Fibroblast of lung (primary cell): ENCODE data around the gene FAM107B. TPM values are rescaled to one million over a fixed set of nuclear protein-coding genes. Genes with fewer than 3 reads are reported as not detected.

Experiments used
- DNase-seq, 2 donors: peaks; one replicate each; pipeline versions ENCODE4 v3.0.0 to v3.0.0-alpha.2; 2010; ENCODE audit warnings: low read depth in 2 of 2
- H2AFZ ChIP-seq: 2 replicates; pipeline ENCODE4 v1.5.1; 2012; ENCODE audit warnings: low read length, control low read depth, inconsistent platforms
- H3K27ac ChIP-seq: 2 replicates; pipeline ENCODE4 v1.5.1; 2011; ENCODE audit warnings: low read length, control low read depth; ENCODE audit not compliant: insufficient read depth
- H3K27me3 ChIP-seq: 2 replicates; pipeline ENCODE4 v1.5.1; 2011; ENCODE audit warnings: mild to moderate bottlenecking, low read length; ENCODE audit not compliant: control insufficient read depth, insufficient read depth
- H3K36me3 ChIP-seq: 2 replicates; pipeline ENCODE4 v1.5.1; 2011; ENCODE audit warnings: low read length; ENCODE audit not compliant: control insufficient read depth, insufficient read depth
- H3K4me1 ChIP-seq: 2 replicates; pipeline ENCODE4 v1.5.1; 2011; ENCODE audit warnings: low read length; ENCODE audit not compliant: control insufficient read depth, insufficient read depth; ENCODE audit errors: extremely low read depth
- H3K4me2 ChIP-seq: 2 replicates; pipeline ENCODE4 v1.5.1; 2011; ENCODE audit warnings: low read length, control low read depth; ENCODE audit not compliant: insufficient read depth; ENCODE audit errors: extremely low read depth
- H3K4me3 ChIP-seq, 4 experiments: fragments of 200-600 bp in 1 of 4; sonication (generic) in 1 of 4; replicated peaks in 1 of 4; 2 replicates each; pipeline ENCODE4 v1.5.1; 2011 to 2016; ENCODE audit warnings: low read length in 4 of 4, low read depth in 3 of 4, mild to moderate bottlenecking in 3 of 4, control low read depth in 2 of 4, inconsistent platforms in 1 of 4, mixed read lengths in 1 of 4; ENCODE audit not compliant: insufficient read depth in 1 of 4; ENCODE audit errors: control extremely low read depth in 1 of 4
- H3K79me2 ChIP-seq: 2 replicates; pipeline ENCODE4 v1.5.1; 2012; ENCODE audit warnings: mild to moderate bottlenecking, low read length, inconsistent platforms; ENCODE audit not compliant: control insufficient read depth, insufficient read depth
- H3K9ac ChIP-seq: 2 replicates; pipeline ENCODE4 v1.5.1; 2011; ENCODE audit warnings: mild to moderate bottlenecking, low read length, control low read depth; ENCODE audit not compliant: insufficient read depth
- H3K9me3 ChIP-seq: 2 replicates; pipeline ENCODE4 v1.5.1; 2012; ENCODE audit warnings: low read depth, low read length; ENCODE audit not compliant: control insufficient read depth, insufficient read depth
- H4K20me1 ChIP-seq: 2 replicates; pipeline ENCODE4 v1.5.1; 2011; ENCODE audit warnings: low read length; ENCODE audit not compliant: control insufficient read depth, insufficient read depth; ENCODE audit errors: extremely low read depth
- EZH2 ChIP-seq: IDR thresholded peaks from 2 replicates; pipeline ENCODE4 v1.5.1; 2012; ENCODE audit warnings: low read length, control low read depth, mild to moderate bottlenecking; ENCODE audit errors: missing control alignments
- polyA plus RNA-seq, 2 donors: library from polyadenylated mRNA; depleted of rRNA in 1 of 2; stranded (reverse) in 1 of 2; unstranded in 1 of 2; fragments of >200 nt; gene quantifications; 2 replicates each; pipeline ENCODE4 v1.2.1, GENCODE V29; 2011 to 2012; ENCODE audit warnings: missing spikeins in 1 of 2
- total RNA-seq: library from RNA; depleted of rRNA; stranded (reverse); fragments of >200 nt; gene quantifications from 2 replicates; pipeline ENCODE4 v1.2.1, GENCODE V29; 2014
- TF ChIP-seq, protein P1 (sequence below), 2 donors: IDR thresholded peaks in 1 of 2; conservative IDR thresholded peaks in 1 of 2; 1 replicate in 1 of 2; 2 replicates in 1 of 2; pipeline ENCODE4 v1.5.1; 2011 to 2012; ENCODE audit warnings: low read length in 2 of 2, control low read depth in 1 of 2, inconsistent platforms in 1 of 2, low read depth in 1 of 2, mild to moderate bottlenecking in 1 of 2

The FAM107B gene
- total and polyA plus RNA-seq, 2 donors (not counting 1 experiment from before 2014, with no cell fraction given), result 29.0 to 36.0 TPM

DNA sequence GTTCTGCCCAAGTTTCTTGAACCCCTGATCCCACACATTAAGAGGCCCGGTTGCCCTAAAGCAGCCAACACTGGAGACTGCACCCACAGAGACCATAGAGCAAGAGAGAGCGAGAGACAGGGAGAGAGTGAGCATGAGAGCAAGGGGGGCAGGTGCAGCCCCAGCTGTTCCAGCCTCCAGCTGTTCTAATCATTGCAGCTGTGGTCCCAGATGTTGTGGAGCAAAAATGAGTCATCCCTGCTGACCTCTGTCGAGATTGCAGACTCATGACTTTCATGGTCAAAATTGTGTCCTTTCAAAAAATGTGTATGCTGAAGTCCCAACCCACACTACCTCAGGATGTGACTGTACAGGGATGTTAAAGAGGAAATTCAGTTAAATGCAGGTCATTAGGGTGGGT is 300.0 kb downstream of the FAM107B start:
- no peaks in the 10 kb centered on the region for H3K9me3 ChIP-seq
- no peaks in the 10 kb centered on the region for H3K36me3 ChIP-seq
- H3K27me3 ChIP-seq, result no peaks in the 10 kb centered on the region
- peak in 1 of 2 donors; percentile 74 for DNase-seq
- H3K79me2 ChIP-seq, result no peaks in the 10 kb centered on the region
- no peak overlapping the region for H3K9ac ChIP-seq
- no peak overlapping the region for H3K27ac ChIP-seq
- H3K4me3 ChIP-seq, result no peak overlapping the region
- TF ChIP-seq, protein P1, sequence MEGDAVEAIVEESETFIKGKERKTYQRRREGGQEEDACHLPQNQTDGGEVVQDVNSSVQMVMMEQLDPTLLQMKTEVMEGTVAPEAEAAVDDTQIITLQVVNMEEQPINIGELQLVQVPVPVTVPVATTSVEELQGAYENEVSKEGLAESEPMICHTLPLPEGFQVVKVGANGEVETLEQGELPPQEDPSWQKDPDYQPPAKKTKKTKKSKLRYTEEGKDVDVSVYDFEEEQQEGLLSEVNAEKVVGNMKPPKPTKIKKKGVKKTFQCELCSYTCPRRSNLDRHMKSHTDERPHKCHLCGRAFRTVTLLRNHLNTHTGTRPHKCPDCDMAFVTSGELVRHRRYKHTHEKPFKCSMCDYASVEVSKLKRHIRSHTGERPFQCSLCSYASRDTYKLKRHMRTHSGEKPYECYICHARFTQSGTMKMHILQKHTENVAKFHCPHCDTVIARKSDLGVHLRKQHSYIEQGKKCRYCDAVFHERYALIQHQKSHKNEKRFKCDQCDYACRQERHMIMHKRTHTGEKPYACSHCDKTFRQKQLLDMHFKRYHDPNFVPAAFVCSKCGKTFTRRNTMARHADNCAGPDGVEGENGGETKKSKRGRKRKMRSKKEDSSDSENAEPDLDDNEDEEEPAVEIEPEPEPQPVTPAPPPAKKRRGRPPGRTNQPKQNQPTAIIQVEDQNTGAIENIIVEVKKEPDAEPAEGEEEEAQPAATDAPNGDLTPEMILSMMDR (conservative IDR thresholded peaks at IDR 0.05 in 1 of 2, IDR thresholded peaks at IDR 0.05 in 1 of 2; ENCODE audit: low read depth in 1 of 2, low read length in 2 of 2), result no peak
- no peak for TF ChIP-seq EZH2
- no peaks in the 10 kb centered on the region for H4K20me1 ChIP-seq
- peaks cover 6% of the 10 kb centered on the region for H3K4me1 ChIP-seq
- H2AFZ ChIP-seq, result no peak overlapping the region
- H3K4me2 ChIP-seq, result no peak overlapping the region

DNA sequence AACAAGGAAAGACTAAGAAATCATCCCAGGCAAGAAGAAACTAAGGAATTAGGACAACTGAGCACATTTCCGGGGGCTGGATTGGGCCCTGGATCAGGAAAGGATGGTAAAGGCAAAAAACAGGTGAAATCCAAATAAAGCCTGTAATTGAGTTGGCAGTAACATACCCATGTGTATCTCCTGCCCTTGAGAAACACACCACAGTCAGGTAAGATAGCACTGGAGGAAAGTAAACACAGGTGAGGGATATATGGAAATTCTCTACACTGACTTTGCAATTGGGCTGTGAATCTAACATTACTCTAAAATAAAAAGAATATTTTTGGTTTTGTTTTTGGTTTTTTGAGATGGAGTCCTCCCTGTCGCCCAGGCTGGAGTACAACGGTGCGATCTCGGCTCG is 303.8 kb downstream of the FAM107B start:
- Histone ChIP-seq H4K20me1 (no peaks in the 10 kb centered on the region), H3K9ac (no peak overlapping the region), H3K4me2 (no peak overlapping the region), H3K9me3 (no peaks in the 10 kb centered on the region), H3K4me1 (no peaks in the 10 kb centered on the region), H3K4me3 (no peak overlapping the region), H3K79me2 (no peaks in the 10 kb centered on the region), H3K36me3 (no peaks in the 10 kb centered on the region), H2AFZ (no peak overlapping the region), H3K27ac (no peak overlapping the region), H3K27me3 (no peaks in the 10 kb centered on the region)
- TF ChIP-seq EZH2, result no peak
- TF ChIP-seq, protein P1 (conservative IDR thresholded peaks at IDR 0.05 in 1 of 2, IDR thresholded peaks at IDR 0.05 in 1 of 2; ENCODE audit: low read depth in 1 of 2, low read length in 2 of 2), result no peak
- DNase-seq, result no peak

DNA sequence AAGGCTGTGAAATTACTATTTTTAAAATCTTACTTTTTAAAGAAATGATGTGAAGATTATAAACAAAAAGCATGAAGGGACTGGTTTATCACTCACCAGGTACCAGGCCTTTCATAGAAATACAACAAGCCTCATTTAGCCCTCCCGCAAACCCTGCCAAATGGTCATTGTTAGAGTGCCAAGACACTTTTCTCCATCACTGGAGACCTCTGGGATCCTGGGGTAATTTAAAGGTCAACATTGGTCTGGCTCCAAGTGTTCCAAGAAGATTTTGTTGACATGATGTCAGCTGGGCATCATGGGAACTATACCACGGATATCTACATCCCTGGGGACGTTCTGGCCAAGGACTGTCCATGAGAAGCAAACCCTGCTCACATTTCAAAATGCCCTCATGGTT is 306.0 kb downstream of the FAM107B start:
- H3K27me3 ChIP-seq, result no peaks in the 10 kb centered on the region
- no peaks in the 10 kb centered on the region for H3K9me3 ChIP-seq
- no peak overlapping the region for H3K27ac ChIP-seq
- no peaks in the 10 kb centered on the region for H3K79me2 ChIP-seq
- no peak overlapping the region for H3K4me2 ChIP-seq
- TF ChIP-seq, protein P1 (conservative IDR thresholded peaks at IDR 0.05 in 1 of 2, IDR thresholded peaks at IDR 0.05 in 1 of 2; ENCODE audit: low read depth in 1 of 2, low read length in 2 of 2), result no peak
- TF ChIP-seq EZH2, result no peak
- no peaks in the 10 kb centered on the region for H4K20me1 ChIP-seq
- H3K4me3 ChIP-seq, result no peak overlapping the region
- no peaks in the 10 kb centered on the region for H3K4me1 ChIP-seq
- H3K9ac ChIP-seq, result no peak overlapping the region
- no peaks in the 10 kb centered on the region for H3K36me3 ChIP-seq
- no peak overlapping the region for H2AFZ ChIP-seq
- no peak for DNase-seq

Other genes with a start within 250 kb of the FAM107B start
- gene CDNF, start 63.1 kb upstream of the FAM107B start, total RNA-seq, result 1.2 and 1.5 TPM in 2 replicates
- 2.8 and 3.4 TPM in 2 replicates for gene CDNF, start 63.1 kb upstream of the FAM107B start, polyA plus RNA-seq
- gene HSPA14, start 63.4 kb upstream of the FAM107B start, total RNA-seq, result 7.4 and 8.5 TPM in 2 replicates
- gene HSPA14, start 63.4 kb upstream of the FAM107B start, polyA plus RNA-seq, result 14.3 and 21.8 TPM in 2 replicates
- 14.4 and 14.9 TPM in 2 replicates for gene MSANTD7, start 63.4 kb upstream of the FAM107B start, total RNA-seq
- 7.2 and 8.2 TPM in 2 replicates for gene MSANTD7, start 63.4 kb upstream of the FAM107B start, polyA plus RNA-seq
- gene SUV39H2, start 104.0 kb upstream of the FAM107B start, total RNA-seq, result 8.1 and 8.5 TPM in 2 replicates
- gene SUV39H2, start 104.0 kb upstream of the FAM107B start, polyA plus RNA-seq, result 9.9 and 16.0 TPM in 2 replicates
- 9.5 and 13.4 TPM in 2 replicates for gene DCLRE1C, start 179.2 kb upstream of the FAM107B start, total RNA-seq
- gene DCLRE1C, start 179.2 kb upstream of the FAM107B start, polyA plus RNA-seq, result 7.6 and 8.9 TPM in 2 replicates
- 0.26 and 0.33 TPM in 2 replicates for gene MEIG1, start 184.5 kb upstream of the FAM107B start, total RNA-seq
- 0.18 TPM in 1 of 2 replicates, not detected in the other for gene MEIG1, start 184.5 kb upstream of the FAM107B start, polyA plus RNA-seq